Transverse colon (tissue), 4 donors: ENCODE data around the gene SERTAD1.

ENCODE experiments used
- EP300 ChIP-seq: sonication (generic); formaldehyde crosslinking; IDR thresholded peaks from one replicate; pipeline ENCODE4 v1.6.1; 2017; ENCODE audit warnings: antibody characterized with exemption, low read depth
- POLR2A ChIP-seq: fragments of 450-650 bp; IDR thresholded peaks from one replicate; pipeline ENCODE4 v1.6.1; 2016; ENCODE audit warnings: antibody characterized with exemption, mild to moderate bottlenecking, moderate library complexity
- POLR2AphosphoS5 ChIP-seq, 3 donors: sonication (generic); formaldehyde crosslinking; IDR thresholded peaks; one replicate each; pipeline ENCODE4 v1.6.1; 2016; ENCODE audit warnings: antibody characterized with exemption in 3 of 3
- TF ChIP-seq, protein P1 (sequence below), 5 experiments: fragments of 200-600 bp in 3 of 5; fragments of 450-650 bp in 2 of 5; sonication (generic) in 3 of 5; IDR thresholded peaks; 1 replicate in 2 of 5; 2 replicates in 3 of 5; pipeline ENCODE4 v1.5.1; 2016 to 2017; ENCODE audit warnings: antibody characterized with exemption in 5 of 5, inconsistent platforms in 3 of 5, mild to moderate bottlenecking in 2 of 5, moderate library complexity in 1 of 5

DNA sequence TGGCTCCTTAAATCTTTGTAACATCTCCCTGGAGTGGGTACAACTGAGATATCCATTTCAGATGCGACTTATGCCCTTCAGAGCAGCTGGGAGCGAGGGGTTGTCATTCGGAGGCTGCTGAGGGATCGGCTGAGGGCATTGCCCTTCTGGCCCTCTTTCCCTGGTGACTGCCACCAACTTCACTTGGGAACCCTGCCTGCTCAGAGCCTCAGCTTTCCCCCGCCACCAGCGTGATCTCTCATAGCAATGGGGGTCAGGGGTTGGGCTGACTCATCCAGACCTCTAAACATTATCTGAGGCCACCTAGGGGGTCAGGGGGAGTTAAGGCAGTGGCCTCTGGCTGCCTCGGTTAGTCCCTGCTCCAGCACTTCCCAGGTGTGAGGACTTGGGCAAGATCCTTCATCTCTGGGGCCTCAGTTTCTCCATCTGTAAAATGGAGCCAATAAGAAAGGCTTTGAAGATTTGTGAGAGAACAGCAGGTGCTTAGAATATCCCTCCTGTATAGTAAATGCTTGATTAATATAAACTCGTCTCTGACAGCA lies 13.8 kb downstream of the SERTAD1 start:
- TF ChIP-seq POLR2A, result no peak
- TF ChIP-seq, protein P1, sequence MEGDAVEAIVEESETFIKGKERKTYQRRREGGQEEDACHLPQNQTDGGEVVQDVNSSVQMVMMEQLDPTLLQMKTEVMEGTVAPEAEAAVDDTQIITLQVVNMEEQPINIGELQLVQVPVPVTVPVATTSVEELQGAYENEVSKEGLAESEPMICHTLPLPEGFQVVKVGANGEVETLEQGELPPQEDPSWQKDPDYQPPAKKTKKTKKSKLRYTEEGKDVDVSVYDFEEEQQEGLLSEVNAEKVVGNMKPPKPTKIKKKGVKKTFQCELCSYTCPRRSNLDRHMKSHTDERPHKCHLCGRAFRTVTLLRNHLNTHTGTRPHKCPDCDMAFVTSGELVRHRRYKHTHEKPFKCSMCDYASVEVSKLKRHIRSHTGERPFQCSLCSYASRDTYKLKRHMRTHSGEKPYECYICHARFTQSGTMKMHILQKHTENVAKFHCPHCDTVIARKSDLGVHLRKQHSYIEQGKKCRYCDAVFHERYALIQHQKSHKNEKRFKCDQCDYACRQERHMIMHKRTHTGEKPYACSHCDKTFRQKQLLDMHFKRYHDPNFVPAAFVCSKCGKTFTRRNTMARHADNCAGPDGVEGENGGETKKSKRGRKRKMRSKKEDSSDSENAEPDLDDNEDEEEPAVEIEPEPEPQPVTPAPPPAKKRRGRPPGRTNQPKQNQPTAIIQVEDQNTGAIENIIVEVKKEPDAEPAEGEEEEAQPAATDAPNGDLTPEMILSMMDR (IDR thresholded peaks at IDR 0.05), result no peak
- TF ChIP-seq EP300, result no peak
- no peak for TF ChIP-seq POLR2AphosphoS5 (IDR thresholded peaks at IDR 0.05)
